HG03135 (cell line): ENCODE measurements around the gene TAAR9.
A peak's percentile ranks its signal among the peaks of the same experiment; 100 is the strongest.

Experiments used
- ATAC-seq: cut with Tn5 transposase; IDR thresholded peaks from one replicate; pipeline ENCODE4 v1.9.1; 2021; ENCODE audit warnings: mild to moderate bottlenecking, moderate library complexity; ENCODE audit not compliant: unreplicated experiment

The TAAR9 gene, protein sequence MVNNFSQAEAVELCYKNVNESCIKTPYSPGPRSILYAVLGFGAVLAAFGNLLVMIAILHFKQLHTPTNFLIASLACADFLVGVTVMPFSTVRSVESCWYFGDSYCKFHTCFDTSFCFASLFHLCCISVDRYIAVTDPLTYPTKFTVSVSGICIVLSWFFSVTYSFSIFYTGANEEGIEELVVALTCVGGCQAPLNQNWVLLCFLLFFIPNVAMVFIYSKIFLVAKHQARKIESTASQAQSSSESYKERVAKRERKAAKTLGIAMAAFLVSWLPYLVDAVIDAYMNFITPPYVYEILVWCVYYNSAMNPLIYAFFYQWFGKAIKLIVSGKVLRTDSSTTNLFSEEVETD

DNA sequence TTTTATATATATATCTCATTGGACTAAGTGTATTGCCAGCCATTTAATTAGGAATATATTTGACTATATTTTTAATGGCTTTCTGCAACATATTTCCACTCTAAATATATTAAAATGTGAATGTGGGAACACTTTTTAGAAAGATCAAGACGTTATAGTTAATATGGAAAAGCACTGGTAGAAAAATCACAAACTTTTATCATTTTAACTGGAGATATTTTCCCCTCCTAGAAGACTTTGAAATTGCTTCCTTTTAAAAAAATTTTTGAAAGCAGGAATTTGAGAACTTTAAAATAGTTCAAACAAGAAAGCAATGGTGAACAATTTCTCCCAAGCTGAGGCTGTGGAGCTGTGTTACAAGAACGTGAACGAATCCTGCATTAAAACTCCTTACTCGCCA is at the start of gene TAAR9:
TAAR9 (plus strand) TSS at position 301 of the 400 bp plus-strand sequence; CDS start at position 314, 13 bp downstream.
- ATAC-seq, result no peak

DNA sequence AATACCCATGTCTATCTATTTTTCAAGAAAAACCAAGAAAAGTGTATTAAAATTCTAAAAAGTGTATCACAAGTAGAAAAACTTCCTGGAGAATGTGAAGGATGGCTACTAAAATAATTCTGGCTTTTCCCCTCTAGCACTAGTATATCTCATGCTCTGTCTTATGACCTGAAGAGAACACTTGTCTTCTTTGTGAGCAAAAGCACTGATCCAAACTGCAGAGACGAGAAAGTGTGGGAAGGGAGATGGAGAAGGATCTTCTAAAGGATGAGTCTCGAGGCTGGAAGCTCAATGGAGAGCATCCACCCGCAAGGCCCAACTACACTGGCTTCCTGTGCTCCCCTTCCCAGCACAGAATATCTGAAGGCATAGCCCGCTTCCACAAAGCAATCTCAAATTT is 48.7 kb upstream of the TAAR9 start:
- no peak for ATAC-seq

DNA sequence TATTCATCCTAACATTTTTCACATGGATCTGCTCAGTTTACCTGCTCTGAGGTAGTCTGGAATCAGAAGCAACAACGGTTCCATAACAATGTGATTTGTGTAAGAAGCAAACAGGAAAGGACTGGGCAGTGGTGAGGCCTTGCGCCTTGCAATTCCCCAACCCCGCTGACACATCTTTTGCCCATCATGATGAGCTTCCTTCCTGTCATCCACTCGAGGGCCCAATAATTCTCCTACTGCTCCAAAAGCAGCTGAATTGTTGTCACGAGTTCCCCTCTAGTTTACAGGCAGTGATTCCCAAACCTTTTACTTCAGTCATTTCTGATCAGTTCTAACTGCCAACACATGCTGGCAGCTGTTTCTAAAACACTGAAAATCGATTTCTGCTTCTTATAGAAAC is 48.1 kb upstream of the TAAR9 start:
- no peak for ATAC-seq

DNA sequence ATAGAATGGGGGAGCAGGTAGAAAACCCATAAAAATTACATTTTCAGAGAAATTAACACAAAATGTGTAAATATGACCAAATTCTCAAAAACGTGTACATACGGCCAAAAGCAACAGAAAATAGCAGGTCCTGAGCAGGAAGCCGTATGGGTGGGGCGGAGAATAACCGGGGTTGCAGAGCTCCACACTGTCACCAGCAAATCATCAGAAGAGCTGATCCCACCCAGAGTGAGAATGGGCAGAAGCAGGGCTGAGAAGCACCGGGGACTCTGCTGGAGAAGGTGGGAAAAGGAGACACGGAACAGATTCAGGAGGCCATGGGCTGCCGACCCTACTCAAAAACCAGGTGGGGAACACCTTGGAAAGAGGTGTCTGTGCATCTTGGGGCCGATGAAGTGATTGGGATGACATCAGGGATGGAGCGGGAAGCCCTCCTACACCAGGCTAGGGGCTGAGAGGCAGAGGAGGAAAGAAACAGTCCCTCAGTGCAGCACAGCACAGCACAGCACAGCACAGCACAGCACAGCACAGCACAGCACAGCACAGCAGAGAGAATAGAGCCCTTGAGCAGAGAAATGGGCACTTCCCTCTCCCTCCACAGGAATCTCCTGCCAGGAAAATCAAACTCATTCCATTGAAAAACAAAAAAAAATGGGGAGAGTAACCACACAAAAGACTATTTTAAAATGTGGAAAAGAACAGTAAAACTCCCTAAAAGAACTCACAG is 47.4 kb upstream of the TAAR9 start:
- no peak for ATAC-seq

DNA sequence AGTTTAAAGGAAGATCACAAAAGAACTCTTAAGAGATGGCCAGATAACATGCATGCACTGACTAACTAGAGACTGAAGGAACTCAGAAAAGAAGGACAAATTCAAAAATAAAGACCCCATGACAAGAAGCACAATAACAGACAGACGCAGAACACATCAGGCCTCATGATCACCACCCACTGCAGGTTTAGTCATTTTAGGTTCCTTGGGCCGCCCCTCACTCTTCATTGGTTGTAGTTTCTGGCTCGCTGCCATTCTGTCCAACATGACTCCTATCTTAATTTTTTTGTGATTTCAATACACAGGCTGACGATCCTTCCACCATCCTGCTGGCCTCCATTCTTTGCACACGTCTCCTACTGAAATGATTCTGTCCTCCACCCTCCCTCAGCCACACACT is 46.8 kb upstream of the TAAR9 start:
- no peak for ATAC-seq

DNA sequence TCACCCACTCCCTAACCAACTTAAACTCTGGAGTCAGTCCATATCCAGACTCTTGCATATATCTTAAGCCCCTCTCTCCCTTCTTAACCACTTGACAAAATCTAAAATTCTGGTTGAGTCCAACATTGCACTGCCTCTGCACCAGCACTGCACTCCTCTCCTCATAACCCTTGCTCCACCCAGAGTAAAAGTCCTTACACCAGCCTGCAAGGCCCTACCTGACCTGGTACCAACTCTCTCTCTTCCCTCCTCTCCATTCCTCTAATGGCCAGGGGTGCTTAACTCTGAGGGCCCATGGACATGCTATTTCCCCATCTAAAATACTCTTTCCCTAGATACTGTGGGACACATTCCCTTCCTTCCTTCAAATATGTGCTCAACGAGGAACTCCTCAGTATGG is 46.2 kb upstream of the TAAR9 start:
- no peak for ATAC-seq

DNA sequence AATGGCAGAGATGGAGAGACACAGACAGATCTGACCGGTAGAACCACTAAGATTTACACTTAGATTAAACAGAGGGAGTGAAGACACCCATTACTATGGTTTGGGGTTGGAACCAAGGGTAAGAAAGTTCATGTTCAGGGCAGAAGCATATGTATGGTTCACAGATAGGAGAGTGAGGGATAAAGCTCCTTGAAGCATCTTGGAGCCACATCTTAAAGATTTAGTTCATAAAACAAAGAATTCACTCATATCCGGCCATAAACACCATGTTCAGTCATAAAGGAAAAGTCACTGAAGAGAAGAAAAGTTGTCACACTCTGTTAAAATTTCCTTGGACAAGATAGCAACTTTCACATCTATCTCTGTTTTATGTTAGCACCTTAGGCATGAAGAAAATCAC is 43.1 kb upstream of the TAAR9 start:
- no peak for ATAC-seq

DNA sequence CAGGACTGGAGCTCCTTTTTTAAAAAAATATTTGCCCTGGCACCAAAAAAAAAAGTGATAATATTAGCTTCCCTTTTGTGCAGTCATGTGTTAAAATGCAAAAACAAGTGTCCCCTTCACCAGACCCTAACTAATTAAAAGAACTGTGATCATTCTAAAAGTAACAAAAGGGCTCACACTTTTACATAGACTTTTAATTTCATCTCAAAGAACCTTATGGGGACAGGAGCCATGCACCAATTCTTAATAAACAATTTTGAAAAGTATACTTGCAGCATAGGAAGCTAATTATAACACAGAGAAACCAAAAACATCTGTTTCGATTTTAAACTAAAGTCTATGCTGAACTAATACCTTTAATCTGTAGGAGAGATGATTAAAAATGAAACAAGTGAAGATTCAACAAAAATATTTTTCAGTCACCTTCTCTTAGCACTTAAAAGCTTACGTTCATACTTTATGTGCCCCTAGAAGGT is 42.4 kb upstream of the TAAR9 start:
- peak; percentile 40 for ATAC-seq

DNA sequence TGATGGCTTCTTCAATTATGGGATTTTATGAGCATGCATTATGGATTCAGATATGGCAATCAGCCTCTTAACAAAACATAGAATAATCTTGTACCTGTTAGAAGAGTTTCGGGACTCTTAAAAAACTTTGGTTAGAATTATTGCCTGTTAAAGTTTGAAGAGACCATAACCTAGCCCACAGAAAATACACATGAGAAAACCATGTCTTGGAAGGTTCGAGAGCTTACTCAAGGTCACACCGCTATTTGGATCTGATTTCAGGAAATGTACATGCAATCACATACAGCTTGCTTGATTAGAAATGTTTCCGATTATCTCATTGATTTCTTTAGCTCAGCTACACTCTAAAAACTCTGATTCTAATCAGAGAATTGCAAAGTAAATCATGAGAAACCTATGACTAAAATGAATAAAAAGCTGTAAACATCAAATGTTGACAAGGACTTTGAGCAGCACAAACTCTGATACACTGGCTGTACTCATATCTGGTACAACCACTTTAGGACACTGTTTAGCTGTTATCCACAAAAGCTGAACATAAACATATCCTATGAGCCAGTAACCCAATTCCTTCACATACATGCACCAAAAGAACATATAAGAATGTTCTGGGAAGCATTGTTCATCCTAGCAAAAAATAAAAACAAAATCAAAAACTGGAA is 41.4 kb upstream of the TAAR9 start:
- ATAC-seq, result no peak

DNA sequence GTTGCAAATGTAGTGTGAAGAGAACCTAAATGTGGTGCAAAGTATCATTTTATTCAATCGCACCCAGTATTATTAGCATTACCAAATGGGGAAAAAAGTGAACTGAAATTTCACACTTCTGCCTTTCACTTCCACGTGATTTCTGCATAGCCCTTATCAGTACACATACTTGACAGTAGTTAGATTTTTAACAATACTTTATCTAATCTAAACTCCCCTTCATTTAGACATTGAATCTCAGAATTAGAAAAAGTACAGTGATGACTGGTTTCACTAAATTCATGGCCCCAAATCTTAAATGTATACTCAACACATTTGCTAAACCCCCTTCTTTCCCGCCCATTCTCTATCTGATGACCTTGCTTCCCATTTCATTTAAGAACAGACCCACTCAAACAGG is 39.4 kb upstream of the TAAR9 start:
- peak; percentile 52 for ATAC-seq

DNA sequence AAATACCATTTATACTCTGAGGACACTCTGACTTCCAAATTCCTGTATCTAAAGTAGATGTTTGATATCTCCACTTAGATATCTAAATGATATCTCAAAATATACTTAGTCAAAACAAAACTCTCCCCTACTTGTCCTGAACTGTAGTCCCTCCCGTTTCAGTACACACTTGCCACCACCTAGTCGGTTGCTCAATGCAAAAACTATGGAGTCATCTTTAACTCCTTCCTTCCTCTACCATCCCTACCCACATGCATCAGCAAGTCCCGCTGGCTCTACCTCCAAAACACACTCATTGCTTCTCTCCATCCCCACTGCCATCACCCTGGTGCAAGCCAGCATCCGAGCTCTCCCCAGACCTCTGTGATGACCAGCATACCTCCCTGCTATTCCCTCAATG is 38.3 kb upstream of the TAAR9 start:
- ATAC-seq, result no peak

DNA sequence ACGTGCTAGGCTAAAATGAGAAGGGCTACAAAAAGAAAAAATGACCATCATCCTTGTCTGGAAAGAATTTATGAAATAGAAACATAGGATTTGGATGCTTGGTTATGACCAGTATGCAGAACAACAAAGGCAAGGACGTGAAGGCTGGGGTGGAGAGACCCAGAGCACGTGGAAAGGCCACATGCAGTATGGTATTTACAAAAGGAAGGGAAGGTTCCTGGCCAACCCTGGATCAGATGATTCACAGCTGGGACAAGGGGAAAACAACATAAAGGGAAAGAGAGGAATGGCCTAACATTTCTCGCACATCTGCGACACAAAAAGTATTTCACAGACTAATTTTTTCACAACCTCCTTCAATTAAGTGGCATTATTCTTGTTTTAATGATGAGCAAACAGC is 33.3 kb upstream of the TAAR9 start:
- no peak for ATAC-seq

DNA sequence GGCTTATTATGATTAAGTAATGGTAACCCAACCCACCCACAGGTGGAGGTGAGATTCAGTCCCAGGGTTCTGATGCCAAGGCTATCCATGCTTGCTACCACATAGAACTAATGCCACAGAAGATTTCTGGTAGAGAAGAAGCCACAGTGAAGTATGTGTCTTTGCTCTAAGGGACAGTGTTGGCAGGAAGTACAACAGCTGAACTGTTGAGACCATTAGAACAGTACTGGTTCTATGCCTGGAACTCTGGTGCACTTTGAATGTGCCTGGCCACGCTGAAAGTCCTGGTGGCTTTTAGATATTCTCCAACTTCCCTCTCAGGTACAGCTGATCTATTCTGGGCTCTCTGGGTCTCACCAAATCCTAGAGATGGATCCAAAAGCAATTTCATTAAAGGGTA is 32.9 kb upstream of the TAAR9 start:
- no peak for ATAC-seq

DNA sequence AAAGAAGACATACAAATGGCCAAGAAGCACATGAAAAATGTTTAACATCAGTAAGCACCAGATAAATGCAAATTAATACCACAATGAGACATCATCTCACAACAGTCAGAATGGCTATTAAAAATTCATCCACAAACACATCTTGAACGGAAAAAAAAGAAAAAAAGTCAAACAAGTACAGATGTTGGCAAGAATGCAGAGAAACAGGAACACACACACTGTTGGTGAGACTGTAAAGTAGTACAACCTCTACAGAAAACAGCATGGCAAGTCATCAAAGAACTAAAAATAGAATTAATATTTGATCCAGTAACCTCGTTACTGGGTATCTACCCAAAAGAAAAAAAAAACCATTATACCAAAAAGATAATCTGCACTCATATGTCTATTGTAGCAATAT is 31.6 kb upstream of the TAAR9 start:
- no peak for ATAC-seq

DNA sequence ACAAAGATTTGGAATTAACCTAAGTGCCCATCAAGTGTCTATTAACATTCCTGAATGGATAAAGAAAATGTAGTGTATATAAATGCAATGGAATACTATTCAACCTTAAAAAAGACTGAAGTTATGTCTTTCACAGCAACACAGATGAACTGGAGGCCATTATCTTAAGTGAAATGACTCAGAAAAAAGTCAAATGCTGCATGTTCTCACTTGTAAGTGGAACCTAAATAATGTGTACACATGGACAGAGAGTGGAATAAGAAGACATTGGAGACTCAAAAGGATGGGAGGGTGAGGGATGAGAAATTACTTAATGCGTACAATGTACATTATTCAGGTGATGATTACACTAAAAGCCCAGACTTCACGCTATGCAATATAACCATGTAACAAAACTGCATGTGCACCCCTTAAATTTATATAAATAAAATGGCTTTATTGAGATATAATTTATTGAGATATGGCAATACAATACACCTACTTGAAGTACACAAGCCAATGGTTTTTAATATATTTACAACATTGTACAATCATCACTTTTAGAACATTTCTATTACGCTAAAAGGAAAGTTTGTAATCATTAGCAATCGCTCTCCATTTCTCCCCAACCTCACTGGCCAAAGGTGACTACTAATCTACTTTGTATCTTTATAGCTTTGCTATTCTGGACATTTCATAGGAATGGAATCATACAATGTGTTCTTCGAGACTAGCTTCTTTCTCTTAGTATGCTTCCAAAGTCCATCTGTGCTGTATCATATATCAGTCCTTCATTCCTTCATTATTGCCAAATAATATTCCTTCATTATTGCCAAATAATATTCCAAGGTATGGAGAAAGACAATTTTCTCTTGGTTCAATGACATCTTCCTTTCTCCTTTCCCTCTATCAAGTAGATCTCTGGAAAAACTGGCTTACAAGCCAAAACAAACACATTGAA is 30.9 kb upstream of the TAAR9 start:
- no peak for ATAC-seq

DNA sequence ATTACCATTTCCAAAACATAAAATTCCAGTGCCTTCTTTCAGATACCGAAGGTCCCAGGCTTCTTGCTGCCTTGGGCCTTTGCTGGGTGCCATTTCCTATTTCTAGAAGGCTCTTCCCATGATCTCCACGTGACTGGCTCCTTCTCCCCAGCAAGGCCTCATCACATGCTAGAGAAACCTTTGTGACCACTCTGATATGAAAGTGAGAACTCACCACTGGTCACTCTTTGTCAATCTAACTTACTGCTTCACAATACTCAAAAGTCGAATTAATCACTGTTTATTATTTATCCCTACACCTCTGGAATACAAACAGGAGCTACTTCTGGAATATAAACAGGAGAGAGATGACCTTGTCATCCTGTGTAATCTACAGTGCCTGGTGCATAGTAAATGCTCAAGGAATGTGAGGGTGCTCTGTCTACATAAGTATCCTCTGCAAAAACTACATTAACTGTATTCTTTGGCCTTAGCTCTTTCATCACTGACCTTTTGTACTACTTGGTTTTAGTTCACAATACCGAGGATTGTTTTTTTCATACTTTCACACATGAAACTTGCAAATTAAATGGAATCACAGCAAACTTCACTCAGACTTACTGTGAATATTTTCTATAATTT is 26.8 kb upstream of the TAAR9 start:
- no peak for ATAC-seq

DNA sequence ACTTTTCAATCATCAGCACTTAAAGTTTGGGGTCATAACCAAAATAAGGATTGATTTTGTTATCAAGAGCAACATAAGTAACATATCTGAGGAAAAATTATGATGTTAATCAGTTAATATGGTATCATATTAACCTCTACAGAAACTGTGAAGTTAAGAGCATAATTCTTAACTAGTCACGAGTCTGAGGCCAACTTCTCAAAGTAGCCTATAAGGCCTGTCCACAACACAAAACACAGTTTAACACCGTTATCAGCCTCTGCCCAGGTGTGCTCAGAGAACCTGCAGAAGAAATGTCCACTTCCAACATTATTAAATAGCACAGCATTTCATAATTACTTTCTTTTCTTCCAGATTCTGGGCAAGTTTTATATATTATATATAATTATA is 26.3 kb upstream of the TAAR9 start:
- ATAC-seq, result no peak

DNA sequence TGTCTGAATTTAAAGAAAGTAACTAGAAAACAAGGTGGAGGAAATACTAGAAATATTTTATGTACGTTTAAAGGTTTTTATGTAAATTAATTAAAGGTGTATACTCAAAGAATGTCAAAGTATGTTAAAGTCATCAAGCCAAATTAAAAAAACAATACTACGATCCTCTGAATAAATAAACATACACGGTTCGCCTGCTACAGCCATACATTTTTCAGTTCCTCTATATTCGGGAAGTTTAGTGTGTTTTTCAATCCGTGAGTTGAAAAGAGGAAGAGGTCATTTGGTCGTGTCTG is 25.8 kb upstream of the TAAR9 start:
- ATAC-seq, result no peak

DNA sequence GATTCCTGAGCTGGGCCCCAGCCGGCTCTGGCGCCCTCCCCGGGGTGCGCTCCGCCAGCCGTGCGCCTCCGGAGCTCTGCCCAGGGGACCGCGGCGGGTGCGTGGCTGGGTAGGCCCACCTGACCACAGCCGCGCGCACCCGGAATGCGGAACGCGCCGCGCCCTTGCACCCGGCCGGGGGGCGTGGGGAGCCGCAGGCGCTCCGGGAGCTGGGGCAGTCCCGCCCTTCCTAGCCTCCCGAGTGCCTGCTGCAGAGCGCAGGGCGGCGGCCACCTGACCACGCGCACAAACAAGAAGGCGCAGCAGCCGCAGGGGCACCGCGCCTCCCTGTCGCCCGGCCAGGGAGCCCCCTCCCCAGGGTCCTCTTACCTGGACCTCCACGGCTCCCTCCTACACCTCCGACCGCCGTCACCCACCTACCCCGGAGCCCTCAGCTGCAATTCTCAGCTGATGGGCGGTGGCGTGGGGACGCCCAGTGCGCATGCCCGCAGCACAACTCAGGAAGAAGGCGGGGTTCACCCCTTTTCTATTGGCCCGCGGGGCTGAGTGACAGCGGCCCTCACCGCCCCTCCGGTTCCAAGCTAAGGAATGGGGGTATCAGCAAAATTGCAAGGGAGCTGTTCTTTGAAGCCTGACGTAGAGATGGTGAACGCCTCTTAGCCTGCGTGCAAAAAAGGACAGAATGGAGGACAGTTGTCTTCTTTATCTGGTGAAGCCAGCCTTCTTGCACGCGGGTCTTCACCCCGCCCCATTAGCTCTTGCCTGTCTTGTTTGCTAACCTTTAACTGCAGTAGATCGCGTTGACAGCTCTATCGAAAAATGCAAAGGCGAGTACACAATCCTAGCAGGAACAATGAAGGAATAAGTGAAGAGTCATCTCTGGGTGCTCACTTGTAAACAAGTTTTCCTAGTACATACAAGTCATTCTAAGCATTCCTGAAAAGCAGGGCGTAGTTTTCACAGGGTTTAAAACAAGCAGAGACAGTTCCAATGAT is 25.1 kb upstream of the TAAR9 start, which contains the start of gene STX7:
STX7 (minus strand) TSS at position 479 of the 995 bp plus-strand sequence. CDS start 9,586 bp downstream, outside the sequence.
- peak; percentile 91 for ATAC-seq
